HG03575 (cell line): ENCODE measurements around the gene OTULINL.
"Not testable (repeated sequence)": the region's sequence is repeated elsewhere in the genome, so short reads cannot be mapped to it uniquely, and the experiment has no call there.

ENCODE experiments used
- ATAC-seq: cut with Tn5 transposase; IDR thresholded peaks from one replicate; pipeline ENCODE4 v1.9.1; 2021; ENCODE audit not compliant: unreplicated experiment, insufficient number of reproducible peaks, low FRiP score; ENCODE audit errors: extremely low read depth

The OTULINL gene

GRCh38 chr5:14581106-14581890 lies at the start of gene OTULINL:
TSS of gene OTULINL (plus strand) at chr5:14581792. CDS start at chr5:14581895, 103 bp downstream.
- ATAC-seq = peak; percentile 86

GRCh38 chr5:14532180-14532579 lies 49.4 kb upstream of the OTULINL start:
- ATAC-seq = no peak

- ATAC-seq = no peak
Observed at GRCh38 chr5:14534773-14535172, 46.8 kb upstream of the OTULINL start.

- ATAC-seq = no peak
Observed at GRCh38 chr5:14545308-14545707, 36.3 kb upstream of the OTULINL start.

- ATAC-seq = no peak
Observed at GRCh38 chr5:14545862-14546261, 35.7 kb upstream of the OTULINL start.

GRCh38 chr5:14547666-14548065 lies 33.9 kb upstream of the OTULINL start:
- no peak for ATAC-seq

GRCh38 chr5:14551211-14551610 lies 30.4 kb upstream of the OTULINL start:
- no peak for ATAC-seq

- ATAC-seq = no peak
Observed at GRCh38 chr5:14552017-14552416, 29.6 kb upstream of the OTULINL start.

GRCh38 chr5:14554288-14554687 lies 27.3 kb upstream of the OTULINL start:
- ATAC-seq = not testable (repeated sequence)

GRCh38 chr5:14556015-14556414 lies 25.6 kb upstream of the OTULINL start:
- ATAC-seq = no peak

GRCh38 chr5:14557203-14557770 lies 24.3 kb upstream of the OTULINL start:
- ATAC-seq = no peak

GRCh38 chr5:14557791-14558415 lies 23.7 kb upstream of the OTULINL start:
- ATAC-seq = no peak

GRCh38 chr5:14560091-14560595 lies 21.4 kb upstream of the OTULINL start:
- ATAC-seq = no peak

- ATAC-seq = no peak
Observed at GRCh38 chr5:14561741-14562140, 19.9 kb upstream of the OTULINL start.

- no peak for ATAC-seq
Observed at GRCh38 chr5:14568333-14568732, 13.3 kb upstream of the OTULINL start.

- no peak for ATAC-seq
Observed at GRCh38 chr5:14569948-14570691, 11.5 kb upstream of the OTULINL start.

- ATAC-seq = no peak
Observed at GRCh38 chr5:14571901-14572300, 9.7 kb upstream of the OTULINL start.

GRCh38 chr5:14572385-14572784 lies 9.2 kb upstream of the OTULINL start:
- no peak for ATAC-seq

- ATAC-seq = no peak
Observed at GRCh38 chr5:14572836-14573235, 8.8 kb upstream of the OTULINL start.
